KBM-7 (cell line): ENCODE data around the gene DLG2.

Source experiments
- DNase-seq: peaks from one replicate; pipeline ENCODE4 v3.0.0-alpha.2; 2015
- in situ Hi-C: fragments of 300-500 bp; cut with MboI; formaldehyde crosslinking; loops from 2 replicates; pipeline ENCODE4 v1.14.3; 2020; ENCODE audit warnings: low sequenced_read_pairs, low pct_unique_long_range_greater_than_20kb, mixed read lengths

Gene DLG2

DNA sequence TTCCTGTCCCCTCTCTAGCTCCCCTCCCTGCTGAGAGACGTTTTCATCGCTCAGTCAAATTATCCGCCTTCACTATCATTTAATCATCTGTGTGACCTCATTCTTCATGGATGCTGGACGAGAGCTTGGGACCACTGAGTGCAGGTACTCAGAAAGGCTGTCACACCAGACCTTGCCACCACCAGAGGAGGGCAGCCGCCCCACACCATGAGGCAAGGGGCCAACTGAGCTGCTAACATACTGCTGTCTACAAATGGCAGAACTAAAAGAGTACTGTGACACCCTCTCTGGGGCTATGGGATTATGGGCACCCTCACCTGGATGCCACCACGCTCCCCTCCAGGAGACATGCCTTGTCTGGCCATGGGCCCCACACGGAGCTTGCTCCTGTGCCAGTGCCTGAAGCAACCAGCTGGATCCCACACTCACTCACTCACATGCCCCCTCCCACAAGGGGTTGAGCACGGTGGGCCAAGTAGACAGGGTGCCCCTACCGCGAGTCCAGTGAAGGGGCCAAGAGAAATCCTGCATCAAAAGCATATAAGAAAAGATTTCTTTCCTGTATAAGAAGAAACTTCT is 1670.9 kb downstream of the DLG2 start:
- in situ Hi-C loops, result no loop called here
- no peak for DNase-seq

DNA sequence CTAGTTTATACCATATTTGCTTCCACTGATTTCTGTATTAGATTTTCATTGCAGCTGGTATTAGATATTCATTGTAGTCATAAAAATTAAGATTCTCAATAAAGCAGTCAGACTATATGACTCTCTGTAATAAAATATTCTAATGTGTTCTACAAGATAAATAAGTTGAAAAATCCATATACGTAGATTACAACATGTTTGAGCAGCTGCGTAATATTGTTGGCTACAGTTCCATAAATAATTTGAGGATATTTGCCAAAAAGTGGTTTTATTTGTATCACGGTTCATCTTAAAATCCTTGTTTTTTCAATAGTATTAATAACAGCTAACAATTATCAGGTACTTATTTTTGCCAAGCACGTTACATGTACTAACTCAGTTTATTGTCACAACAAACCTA is 1672.4 kb downstream of the DLG2 start:
- DNase-seq, result no peak
- in situ Hi-C loops, result no loop called here

DNA sequence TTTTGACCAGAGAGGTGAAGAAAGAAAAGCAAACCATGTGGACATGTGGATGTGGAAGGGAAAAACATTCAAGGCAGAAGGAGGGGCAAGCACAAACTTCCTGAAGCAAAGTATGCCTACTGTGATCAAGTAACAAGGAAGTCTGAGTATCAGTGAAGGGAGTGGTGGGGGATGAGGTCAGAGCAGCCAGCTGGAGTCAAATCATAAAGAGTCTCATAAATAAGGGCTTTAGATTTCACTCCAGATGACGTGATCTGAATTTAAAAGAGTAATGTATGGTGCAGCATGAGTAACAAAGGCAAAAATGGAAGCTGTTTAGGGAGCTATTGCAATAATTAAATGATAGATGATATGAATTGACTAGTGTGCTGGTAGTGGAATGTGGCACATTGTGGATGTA is 1675.6 kb downstream of the DLG2 start:
- no peak for DNase-seq
- in situ Hi-C loops, result no loop called here

DNA sequence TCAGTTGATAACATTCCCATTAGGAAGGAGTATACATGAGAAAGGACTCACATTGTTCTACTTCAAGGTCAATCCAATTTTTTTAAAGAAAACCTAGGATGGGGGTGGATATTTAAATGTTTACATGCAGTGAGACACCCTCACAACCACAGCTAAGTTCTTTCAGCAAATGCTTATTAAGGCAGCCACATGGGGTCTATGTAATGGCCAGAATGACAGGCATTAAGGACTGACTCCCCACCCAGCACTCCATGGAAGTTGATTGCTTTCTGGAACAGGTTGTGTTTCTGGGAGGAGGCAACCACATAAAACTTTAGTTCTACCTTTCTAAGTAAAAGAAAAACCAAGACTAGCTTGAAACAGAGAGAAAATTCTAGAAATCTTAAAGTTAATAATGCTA is 1678.9 kb downstream of the DLG2 start:
- no peak for DNase-seq
- in situ Hi-C loops, result no loop called here

DNA sequence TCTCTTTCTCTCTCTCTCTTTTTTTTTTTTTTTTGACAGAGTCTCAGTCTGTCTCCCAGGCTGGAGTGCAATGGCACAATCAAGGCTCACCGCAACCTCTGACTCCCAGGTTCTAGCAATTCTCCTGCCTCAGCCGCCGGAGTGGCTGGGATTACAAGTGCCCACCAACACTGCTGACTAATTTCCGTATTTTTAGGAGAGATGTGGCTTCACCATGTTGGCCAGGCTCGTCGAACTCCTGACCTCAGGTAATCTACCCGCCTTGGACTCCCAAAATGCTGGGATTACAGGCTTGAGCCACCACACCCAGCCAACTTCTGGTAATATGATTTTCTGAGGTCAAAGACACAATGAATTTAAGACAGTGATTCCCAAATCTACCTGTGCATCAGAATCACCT is 1681.2 kb downstream of the DLG2 start:
- in situ Hi-C loops, result no loop called here
- DNase-seq, result no peak

DNA sequence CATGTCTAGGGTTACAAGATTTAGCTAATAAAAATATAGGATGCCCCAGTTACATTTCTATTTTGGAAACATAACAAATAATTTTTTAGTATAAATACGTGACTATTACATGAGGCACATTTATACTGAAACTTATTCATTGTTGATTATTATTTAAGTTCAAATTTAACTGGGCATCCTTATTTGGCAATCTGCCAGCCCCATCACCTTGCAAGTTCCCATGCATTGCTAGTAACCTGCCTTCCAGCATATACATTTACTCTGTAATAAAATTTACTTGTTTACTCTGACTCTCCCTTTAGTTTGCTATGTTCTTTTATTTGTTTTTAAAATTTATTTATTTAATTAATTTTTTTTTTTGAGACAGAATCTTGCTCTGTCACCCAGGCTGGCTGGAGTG is 1686.1 kb downstream of the DLG2 start:
- DNase-seq, result no peak
- in situ Hi-C loops, result no loop called here

DNA sequence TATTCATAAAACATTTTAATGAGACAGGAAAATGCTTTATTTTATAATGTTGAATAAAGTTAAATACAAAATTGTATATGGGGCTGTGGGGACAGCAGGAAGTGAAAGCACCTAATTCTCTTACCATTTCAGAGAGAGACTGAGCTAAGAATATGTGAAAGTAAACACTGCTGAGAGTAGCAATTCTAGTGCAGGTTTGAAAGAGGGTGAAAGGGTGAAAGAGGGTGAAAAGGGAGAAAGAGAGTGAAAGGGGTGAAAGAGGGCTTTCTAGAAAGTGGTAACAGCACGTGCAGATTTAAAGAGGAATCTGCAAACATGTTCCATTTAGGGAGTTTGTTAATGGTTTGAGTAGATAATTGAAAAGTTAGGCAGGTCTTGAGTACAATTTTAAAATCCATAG is 1689.0 kb downstream of the DLG2 start:
- no peak for DNase-seq

DNA sequence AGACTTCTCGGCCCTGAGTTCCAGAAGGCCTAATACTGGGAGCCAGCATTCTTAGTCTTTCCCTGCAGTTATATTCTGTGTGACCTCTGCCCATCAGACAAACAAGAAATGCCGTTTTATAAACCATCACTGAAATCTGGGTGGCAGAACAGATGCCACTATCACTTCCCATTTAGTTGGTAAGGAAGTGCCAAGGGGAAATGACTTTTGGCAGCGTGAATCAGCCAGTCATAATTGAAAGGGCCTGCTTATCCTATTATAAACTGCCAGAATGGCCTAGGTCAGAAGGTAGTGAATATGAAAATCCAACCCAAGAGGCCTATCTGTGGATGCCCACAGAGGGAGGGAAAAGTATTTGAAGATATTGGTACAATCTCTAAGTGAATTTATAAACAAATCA is 1694.1 kb downstream of the DLG2 start:
- DNase-seq, result no peak
- in situ Hi-C loops, result no loop called here

More for the DNA sequence above, 1689.0 kb downstream of the DLG2 start:
- in situ Hi-C loops, result no loop called here

DNA sequence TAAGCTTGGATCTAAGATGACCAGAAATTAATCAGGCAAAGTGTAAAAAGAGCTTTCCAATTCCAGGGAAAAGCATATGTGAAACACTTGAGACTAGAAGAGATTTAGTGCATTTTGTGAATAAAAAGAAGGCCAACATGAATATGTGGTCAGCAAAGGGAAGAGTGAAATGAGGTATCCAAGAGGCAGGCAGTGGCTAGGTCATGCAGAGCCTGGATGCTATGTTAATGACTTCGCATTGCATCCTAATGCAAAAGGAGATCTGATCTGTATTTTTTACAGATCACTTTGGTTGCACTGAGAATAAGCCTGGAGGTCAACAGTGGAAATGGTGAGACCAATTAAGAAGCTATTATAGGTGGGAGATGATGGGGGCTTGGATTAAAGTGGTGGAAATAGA is 1699.7 kb downstream of the DLG2 start:
- in situ Hi-C loops, result no loop called here
- no peak for DNase-seq

DNA sequence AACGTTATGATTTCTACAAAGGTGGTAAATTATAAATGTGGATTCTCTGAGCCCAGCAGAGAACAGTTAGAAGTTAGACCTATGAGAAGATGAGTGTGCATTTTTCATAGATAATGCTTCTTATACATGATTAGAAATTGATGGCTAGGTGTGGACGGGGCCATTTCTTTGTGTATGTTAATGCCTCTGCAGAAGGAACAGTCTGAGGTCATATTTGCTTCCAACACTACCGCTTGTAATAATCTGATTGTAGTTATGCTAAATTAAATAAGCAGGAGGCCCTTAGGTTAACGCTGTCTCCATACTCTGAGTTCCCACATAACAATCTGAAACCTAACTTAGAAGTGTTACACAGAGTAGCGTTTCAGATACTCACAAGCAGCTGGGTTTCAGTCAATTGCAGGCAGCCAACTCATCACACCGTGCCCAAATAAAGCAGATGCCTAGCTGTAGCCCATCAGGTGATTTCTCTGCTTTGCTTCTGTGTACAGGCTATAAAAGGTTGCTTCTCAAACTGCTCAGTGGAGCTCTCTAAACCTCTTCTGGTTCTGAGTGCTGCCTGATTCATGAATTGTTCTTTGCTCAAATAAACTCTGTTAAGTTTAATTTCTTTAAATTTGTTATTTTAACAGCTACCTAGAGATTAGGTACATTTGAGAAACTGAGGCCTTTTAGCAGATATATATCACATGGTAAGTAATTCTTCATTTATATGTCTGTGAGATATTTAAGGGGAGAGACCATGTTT is 1702.2 kb downstream of the DLG2 start:
- in situ Hi-C loops, result no loop called here
- no peak for DNase-seq

DNA sequence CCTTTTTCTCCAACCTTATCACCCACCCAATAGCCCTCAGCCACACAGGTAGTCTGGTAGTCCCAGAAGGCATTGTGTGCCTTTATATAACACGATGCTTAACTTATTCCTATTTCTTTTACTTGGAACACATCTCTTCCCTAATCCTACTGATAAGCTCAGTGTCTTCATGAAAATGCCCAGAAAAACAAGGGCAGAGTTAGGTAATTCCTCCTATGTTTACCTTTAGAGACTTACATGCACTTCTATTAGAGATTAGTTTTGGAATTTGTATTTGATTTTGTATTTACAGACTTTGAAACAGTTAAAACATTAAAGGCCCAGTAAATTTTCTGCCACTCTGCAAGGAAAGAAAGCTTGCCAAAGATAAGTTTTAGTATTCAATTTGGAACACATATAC is 1703.2 kb downstream of the DLG2 start:
- no peak for DNase-seq
- in situ Hi-C loops, result no loop called here

DNA sequence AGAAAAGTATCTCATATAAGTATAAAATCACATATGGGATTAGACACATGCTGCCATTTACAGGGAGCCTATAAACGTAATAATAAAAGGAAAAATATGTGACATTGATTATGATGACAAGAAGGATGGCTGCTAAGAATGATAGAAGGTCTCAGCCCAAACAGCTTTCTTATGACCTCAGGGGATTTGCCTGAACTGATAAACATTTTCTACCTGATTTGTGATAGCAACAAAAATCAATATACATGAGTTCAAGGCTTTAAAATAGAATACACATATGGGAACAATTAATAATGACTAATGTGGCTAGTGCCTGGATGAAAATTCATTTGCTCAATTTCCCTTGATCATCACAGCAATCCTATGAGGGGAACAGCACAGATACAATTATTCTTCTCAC is 1704.2 kb downstream of the DLG2 start:
- DNase-seq, result no peak
- in situ Hi-C loops, result no loop called here

DNA sequence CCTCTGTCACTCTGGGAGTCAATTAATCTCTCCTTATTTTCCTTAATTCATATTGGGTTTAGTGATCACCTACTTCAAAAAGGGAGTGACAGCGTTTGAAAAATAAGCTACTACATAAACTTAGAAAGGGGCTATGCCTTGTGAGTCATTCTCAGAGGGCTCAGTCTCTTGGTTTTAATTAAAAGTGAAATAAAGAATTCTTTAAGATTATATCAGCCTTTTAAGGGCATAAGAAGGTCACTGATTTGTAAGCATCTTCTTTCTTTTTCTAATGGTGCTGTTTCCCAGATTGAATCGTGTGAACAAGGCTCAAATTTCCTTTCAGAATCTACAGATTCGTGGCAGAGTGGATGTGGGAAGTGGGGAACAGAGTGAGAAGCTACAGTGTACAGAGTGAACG is 1704.8 kb downstream of the DLG2 start:
- DNase-seq, result no peak
- in situ Hi-C loops, result no loop called here

DNA sequence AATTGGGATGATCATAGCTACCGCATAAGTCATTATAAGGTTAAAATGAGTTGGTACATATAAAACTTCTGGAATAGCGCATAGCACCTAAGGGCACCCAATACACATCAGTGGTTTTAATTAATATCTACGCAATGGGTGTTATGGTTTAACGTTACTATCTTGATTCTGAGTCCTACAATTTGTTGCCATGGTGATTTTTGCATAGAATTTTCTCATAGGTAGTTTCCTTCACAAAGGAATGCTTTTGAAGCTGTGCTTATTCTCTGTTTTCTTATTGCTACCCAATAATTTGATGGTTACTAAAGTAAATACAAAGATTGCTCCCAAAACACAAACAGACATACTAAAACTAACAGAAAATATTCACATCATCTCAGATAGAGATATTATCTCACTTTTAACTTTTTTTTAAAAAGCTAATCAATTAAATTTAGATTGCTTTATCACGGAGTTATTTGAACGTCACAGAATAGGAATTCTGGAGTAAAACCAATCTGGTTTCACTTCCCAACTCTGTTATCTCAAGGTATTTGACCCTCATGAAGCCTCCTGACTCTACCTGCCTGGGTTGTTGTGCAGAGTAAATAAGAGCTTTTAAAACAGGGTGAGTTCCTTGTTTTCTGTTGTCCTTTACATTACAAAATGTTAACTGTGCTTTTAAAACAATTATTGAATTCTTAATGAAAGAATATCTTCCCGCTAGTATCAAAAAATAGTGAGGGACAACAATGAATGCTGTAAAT is 1705.5 kb downstream of the DLG2 start:
- no peak for DNase-seq
- in situ Hi-C loops, result no loop called here

DNA sequence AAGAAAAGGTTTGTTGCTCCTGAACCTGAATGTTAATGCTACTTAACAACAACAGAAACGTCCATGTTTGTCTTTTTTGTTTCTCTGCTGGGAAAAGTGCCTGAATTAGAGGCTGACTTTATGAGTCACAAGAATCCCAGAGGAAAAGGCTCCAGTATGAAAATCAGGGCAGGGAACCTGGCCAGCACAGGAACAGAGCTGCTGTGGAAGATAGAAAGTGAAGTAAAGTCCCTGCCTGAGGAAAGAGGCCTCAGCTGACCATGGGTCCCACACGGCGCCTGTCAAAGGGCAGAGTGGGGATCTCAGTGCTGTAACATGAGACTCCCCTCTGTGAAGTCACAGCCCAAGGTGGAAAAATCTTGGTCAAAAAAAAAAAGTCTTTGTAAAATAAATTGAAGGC is 1708.7 kb downstream of the DLG2 start:
- DNase-seq, result no peak
- in situ Hi-C loops, result no loop called here

DNA sequence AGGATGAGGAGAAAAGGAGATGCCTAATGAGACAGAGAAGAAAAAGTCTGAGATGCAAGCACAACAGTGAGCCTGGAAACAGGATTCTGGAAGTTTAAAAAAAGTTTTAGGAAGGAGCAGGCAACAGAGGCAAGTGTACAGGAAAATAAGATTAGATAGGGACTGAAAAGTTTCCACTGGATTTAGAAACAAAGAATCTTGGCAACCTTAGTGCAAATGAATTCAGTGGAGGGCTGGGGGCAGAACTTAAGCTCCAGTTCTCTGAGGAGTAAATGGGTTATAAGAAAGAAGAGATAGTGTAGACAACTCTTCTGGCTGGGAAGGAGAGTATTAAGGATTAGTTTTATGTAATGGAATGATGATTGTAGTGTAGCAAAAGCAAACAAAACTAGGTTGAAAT is 1712.1 kb downstream of the DLG2 start:
- in situ Hi-C loops, result no loop called here

DNA sequence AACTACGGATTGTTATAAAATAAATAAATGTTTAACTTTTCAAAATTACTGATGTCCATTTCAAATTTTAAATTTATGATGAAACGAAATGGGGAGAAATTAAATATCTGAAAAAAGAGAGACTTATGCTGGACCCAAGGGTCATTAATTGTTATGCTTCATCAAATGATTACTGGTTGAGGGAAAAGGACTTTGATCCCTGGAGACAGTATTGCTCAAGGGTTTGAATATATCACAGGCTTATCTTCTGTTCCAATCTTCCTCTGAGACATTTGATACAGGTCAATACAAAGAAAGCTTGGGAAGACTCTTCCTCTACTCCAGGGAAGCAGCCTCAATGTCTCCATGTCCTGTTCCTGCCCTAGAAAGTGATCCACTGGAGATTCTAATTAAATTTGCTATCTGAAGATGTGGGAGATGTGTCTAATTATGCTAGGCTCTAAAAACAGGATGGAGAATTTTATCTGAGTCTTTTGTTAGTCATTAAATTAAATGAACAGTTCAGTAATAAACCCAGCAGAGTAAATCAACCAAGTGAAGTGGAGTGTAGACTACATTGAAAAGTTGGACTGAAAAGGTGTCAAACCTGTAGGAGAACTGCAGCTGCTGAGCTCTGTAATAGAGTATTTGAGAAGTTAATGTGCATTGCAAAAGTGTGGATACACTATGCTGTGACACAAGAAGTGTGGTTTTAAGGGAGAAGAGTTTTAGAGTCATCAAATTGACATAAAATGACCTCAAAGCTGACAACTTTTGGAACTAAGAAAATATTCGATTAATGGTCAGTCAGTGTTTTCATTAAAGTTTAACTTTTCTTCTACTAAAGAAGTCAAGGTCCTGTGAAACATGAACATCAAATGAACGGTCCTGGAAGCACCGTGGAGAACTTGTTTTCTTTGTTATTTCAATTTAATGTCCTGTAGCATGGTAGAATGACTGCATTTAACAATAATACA is 1717.3 kb downstream of the DLG2 start:
- in situ Hi-C loops, result no loop called here
- DNase-seq, result no peak

More for the DNA sequence above, 1712.1 kb downstream of the DLG2 start:
- no peak for DNase-seq

DNA sequence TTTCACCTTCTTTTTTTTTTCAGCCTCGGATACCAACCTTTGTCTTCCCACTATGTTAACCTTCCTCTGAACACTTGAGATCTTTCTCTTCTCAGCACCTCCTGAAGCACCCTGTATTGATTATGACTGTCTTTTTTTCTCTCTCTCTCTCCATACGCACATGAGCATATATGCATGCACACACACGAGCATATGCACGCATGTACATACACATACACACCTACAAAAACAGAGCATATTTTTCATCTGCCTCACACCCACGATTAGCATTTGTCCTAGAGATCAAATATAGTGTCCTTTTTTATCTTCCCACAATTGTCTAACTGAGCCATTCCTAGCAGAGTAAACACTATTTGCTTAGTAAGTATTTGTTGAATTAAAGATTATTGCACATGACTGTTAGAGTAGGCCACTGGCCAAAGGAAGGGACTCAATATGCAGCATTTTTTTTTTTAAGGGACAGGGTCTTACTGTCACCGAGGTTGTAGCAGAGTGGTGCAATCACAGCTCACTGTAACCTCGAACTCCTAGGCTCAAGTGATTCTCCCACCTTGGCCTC is 1718.8 kb downstream of the DLG2 start:
- no peak for DNase-seq
- in situ Hi-C loops, result no loop called here

DNA sequence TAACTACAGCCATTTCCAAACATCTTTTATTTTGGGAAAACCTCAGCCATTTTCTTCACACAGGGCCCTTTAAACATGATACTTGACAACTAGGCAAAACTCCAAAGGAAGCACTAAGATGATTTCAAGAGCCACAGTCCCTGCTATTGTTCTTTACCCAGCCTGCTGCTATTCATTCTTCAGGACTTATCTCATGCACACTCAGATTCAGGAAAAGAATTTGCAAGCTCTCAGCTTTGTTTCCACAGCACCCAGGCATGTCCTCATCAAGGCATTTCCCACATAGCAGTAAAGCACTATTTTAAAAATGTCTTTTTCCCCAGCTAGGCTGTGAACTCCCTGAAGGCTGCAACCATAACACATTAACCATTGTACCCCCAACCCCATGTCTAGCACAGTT is 1731.6 kb downstream of the DLG2 start:
- no peak for DNase-seq
- in situ Hi-C loops, result no loop called here
